Right ventricle myocardium inferior (tissue), 1 donor: Measurements from ENCODE around the gene CD300LD. TPM values are rescaled to one million over a fixed set of nuclear protein-coding genes. Genes with fewer than 3 reads are reported as not detected.
A peak's percentile ranks its signal among the peaks of the same experiment; 100 is the strongest.
"Not testable (repeated sequence)": the region's sequence is repeated elsewhere in the genome, so short reads cannot be mapped to it uniquely, and the experiment has no call there.

Source experiments
- ATAC-seq: fragments of 200-7000 bp; cut with Tn5 transposase; one replicate; pipeline ENCODE4 v1.9.1; 2020; ENCODE audit warnings: mild to moderate bottlenecking, moderate library complexity
- DNase-seq: peaks from one replicate; pipeline ENCODE4 v3.0.0; 2021; ENCODE audit errors: missing footprints
- intact Hi-C: fragments of 100-400 bp; cut with DNase I; formaldehyde crosslinking; loops from one replicate; pipeline ENCODE4 v1.11.0; 2022
- long read RNA-seq: library from polyadenylated mRNA; unstranded; transcript quantifications from one replicate; pipeline ENCODE4 v2.0.0, GENCODE V29; 2021
- total RNA-seq: library from RNA; stranded (reverse); fragmentation: NEBNext Ultra II Directional; extraction: Animal tissue kit (Norgen Biotek cat#: 25700); gene quantifications from one replicate; pipeline ENCODE4 v1.2.1, GENCODE V29; 2021
- donor health status: DM: no; HTN: yes; CAD: no; lungs with severe emphysema.

Gene CD300LD
- not detected for total RNA-seq
- long read RNA-seq = 0 reads

DNA sequence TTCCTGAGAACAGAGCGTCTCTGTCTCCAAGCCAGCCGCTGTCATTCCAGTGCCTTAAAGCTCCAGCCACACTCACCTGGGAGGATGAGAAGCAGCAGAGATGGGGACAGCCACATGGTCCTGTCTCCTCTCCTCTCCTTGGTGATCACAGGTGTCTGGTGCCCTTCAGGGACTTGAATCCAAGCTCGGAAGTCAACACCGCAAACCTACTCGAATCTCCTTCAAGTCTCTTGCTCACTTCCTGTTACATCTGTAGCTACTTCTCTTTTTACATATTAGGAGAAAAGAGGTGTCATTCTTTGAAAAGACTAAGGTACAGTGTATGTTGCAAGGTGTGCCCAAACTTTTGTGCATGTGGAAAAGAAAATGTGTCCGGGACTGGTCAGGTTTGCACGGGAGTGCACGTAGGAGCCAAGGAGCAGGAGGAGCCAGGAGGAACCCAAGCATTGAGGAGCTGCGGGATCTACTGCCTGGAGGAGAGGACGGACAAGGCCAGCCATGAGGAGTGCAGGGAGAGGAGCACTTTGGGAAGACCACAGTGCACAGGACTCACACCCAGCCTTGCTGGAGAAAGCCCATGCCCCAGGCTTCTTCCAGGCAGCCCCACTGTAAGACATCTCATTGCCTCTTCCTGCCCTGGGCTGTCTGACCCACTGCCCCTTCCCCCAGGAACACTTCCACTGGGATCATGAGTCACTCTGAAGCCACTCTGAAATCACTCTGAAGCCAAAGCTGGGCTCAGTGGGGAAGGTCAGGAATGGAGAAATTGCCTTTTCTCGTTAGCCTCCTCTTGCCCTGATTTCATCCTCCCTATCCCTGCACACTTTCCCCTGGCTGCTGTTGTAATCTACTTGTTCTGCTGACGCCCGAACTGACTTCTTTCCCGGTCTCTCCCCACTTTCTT lies at the start of gene CD300LD:
Gene CD300LD (minus strand): TSS at position 197 of the 904 bp plus-strand sequence. CDS start 81 bp downstream, at position 116.
- no peak for DNase-seq
- ATAC-seq = no peak
- intact Hi-C loops = no loop called here

DNA sequence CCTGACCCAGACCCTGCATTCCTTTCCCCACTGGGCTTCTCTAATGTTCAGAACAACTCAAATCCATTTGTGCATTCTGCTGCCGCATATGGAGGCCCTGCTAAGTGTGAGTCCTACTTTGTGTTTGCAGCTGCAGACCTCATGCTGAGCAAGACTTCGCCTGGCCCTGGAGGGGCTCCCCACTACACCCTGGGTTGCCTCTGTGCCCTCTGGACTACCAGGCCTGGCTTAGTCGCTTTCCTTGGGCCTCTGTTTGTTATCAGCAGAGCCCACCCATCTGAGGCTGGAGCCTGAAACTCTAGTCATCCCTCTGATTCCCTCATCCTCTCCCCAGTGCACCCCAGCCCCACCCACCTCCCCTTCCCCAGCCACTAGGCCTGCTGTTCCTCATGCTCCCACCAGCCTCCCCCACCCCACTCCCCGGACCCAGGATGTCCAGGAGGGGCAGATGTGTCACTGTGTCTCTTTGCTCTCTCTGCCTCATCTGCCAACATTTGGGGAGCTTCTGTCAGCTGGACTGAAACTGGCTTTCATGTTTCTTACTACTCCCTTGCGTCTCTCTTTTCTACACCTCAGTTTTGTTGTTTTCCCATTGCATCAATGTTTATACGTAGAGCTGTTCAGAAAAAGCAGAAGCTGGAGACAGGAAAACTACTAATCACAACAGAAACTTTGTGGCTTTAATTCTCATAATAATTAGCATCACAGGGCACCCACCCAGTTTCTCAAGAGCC lies 49.3 kb upstream of the CD300LD start:
- DNase-seq = no peak
- intact Hi-C loops = no loop called here
- no peak for ATAC-seq

- intact Hi-C loops = no loop called here
- ATAC-seq (peak; percentile 28), DNase-seq (no peak)
These were observed 47.6 kb upstream of the CD300LD start for GRCh38 chr17:74639704-74640151.

GRCh38 chr17:74637926-74638325 lies 45.8 kb upstream of the CD300LD start:
- intact Hi-C loops = no loop called here
- no peak for ATAC-seq
- no peak for DNase-seq

GRCh38 chr17:74637265-74637664 lies 45.2 kb upstream of the CD300LD start:
- ATAC-seq (no peak), DNase-seq (no peak)
- intact Hi-C loops = no loop called here

- intact Hi-C loops, ATAC-seq, DNase-seq: not testable (repeated sequence)
These were observed 44.5 kb upstream of the CD300LD start for GRCh38 chr17:74636541-74637085.

DNA sequence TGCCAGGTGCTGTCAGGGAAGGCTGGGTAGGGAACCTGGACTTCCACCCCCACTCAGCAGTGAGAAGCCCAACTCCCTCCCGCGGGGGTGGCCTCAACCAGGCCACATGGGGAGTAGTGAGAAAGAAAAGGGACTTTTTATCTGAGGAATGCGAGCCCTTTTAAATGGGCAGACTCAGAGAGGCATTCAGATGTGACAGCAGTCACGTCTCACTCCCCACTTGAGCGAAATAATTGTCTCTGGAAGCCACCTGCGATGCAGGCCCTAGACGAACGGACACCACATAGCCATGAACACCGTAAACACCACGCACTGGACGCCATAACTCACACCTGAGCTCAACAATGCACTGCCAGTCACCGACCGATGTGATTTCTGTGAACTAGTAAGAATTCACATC lies 43.3 kb upstream of the CD300LD start:
- ATAC-seq = no peak

DNA sequence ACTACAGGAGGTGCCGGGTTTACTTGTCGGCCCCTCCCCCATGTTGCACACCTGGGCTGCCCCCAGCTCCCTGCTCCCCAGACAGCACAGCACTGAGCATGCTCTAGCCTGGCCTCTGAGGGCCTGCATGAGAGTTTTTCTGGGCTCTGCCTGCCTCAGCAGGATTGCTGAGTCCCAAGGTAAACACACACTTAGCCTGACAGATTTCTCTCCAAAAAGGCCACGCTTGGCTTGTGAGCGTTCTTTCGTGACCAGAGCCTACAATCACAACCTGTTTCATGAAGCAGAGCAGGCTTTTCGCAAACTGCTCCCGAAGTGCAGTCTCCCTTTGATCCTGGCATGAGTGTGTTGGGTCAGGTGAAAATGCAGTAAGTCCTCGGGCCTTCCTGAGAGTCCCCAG lies 41.2 kb upstream of the CD300LD start:
- ATAC-seq = no peak
- no peak for DNase-seq
- intact Hi-C loops = no loop called here

More for the DNA sequence above, 43.3 kb upstream of the CD300LD start:
- DNase-seq = no peak
- intact Hi-C loops = no loop called here

- DNase-seq (no peak), ATAC-seq (no peak)
- intact Hi-C loops = no loop called here
These were observed 40.5 kb upstream of the CD300LD start for GRCh38 chr17:74632617-74633016.

GRCh38 chr17:74631468-74632450 lies 39.7 kb upstream of the CD300LD start:
- ATAC-seq (peak; percentile 46), DNase-seq (no peak)
- intact Hi-C loops = no loop called here

GRCh38 chr17:74630251-74630650 lies 38.2 kb upstream of the CD300LD start:
- ATAC-seq, DNase-seq, intact Hi-C loops: not testable (repeated sequence)

DNA sequence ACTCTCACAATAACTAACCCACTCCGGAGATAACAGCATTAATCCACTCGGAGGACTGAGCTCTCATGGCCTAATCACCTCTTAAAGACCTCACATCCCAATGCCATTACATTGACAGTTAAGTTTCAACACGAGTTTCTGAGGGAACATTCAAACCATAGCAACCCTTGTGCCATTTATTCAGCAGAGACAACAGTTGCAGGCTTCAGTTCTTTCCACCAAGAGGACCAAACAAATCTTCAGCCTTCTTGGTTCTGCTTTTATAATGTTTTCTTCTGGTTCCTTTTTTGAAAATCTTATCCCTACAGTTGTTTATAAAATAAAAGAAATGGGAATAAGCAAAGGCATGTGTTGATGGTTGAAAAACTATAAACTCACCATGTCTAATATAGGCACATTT lies 33.6 kb upstream of the CD300LD start:
- DNase-seq (no peak), ATAC-seq (no peak)
- intact Hi-C loops = no loop called here

GRCh38 chr17:74624131-74624530 lies 32.0 kb upstream of the CD300LD start:
- ATAC-seq = no peak
- intact Hi-C loops = no loop called here
- no peak for DNase-seq

DNA sequence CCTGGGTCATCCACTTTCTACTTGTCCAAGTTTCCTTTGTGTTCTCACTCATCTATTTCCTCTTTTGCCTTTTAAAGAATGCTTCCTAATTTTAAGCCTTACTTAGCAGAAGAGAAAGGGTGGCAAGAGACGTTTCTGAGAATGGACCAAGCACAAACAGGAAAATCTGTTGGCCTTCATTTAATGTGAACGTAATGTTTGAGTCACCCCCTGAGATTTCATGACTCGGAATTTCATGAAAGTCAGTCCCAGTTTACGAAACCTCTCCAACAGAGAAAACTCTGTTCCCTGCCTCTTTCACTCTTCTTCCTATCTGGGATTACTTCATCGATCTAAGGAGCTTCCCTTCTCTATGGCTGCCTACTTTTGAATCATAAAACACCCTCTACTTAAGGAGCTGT lies 31.6 kb upstream of the CD300LD start, which contains the start of gene CD300E:
Gene CD300E (minus strand): TSS at position 46 of the 401 bp plus-strand sequence. CDS start 117 bp downstream, outside the sequence.
- DNase-seq (no peak), ATAC-seq (peak; percentile 55)
- intact Hi-C loops = no loop called here

GRCh38 chr17:74619077-74619673 lies 27.1 kb upstream of the CD300LD start:
- ATAC-seq (peak; percentile 75), DNase-seq (no peak)
- intact Hi-C loops = no loop called here

DNA sequence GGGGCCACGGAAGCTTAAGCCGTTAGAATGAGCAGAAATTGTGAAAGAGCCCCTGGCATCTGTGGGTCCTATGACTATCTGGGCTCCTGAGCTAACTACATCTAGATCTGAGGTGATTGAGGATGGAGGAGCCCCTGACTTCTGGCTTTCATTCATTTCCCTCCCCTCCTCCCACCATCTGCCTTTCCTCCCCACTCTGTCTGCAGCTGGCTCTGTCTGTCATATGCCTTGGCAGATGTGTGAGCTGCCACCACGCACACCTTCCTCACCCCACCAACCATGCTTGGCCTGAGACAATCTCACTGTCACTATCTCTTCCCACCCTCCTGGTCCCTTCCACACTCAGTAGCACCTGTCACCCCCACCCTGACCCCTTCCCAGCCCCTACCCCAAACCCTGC lies 26.4 kb upstream of the CD300LD start:
- ATAC-seq = no peak
- intact Hi-C loops = no loop called here
- DNase-seq = no peak

GRCh38 chr17:74616696-74617095 lies 24.6 kb upstream of the CD300LD start:
- DNase-seq (no peak), ATAC-seq (no peak)
- intact Hi-C loops = no loop called here

- ATAC-seq = no peak
- intact Hi-C loops = no loop called here
- DNase-seq = no peak
These were observed 20.0 kb upstream of the CD300LD start for GRCh38 chr17:74612046-74612445.
